Measurements from ENCODE around the gene RGS19. TPM values are rescaled to one million over a fixed set of nuclear protein-coding genes. Genes with fewer than 3 reads are reported as not detected.
"Not testable (repeated sequence)": the region's sequence is repeated elsewhere in the genome, so short reads cannot be mapped to it uniquely, and the experiment has no call there.

The RGS19 gene, protein sequence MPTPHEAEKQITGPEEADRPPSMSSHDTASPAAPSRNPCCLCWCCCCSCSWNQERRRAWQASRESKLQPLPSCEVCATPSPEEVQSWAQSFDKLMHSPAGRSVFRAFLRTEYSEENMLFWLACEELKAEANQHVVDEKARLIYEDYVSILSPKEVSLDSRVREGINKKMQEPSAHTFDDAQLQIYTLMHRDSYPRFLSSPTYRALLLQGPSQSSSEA
- 11.6 to 17.4 TPM (median 11.8 TPM) in 3 replicates for polyA plus RNA-seq
- 1.3 TPM for polyA plus RNA-seq (2011; ENCODE audit: low read depth)
- polyA plus RNA-seq (2011; cell fraction: cytosol; rRNA removed), result 12.3 and 23.7 TPM in 2 replicates
- polyA plus RNA-seq (2011; cell fraction: nucleus; rRNA removed), result 8.4 and 13.6 TPM in 2 replicates
- 6.2 and 15.9 TPM in 2 replicates for polyA plus RNA-seq (2012; ENCODE audit: low replicate concordance)
- 8.5 to 19.6 TPM (median 10.8 TPM) in 3 replicates for polyA minus RNA-seq
- 36.3 TPM for polyA minus RNA-seq (2011; cell fraction: cytosol; rRNA and poly(A)+ RNA removed)
- polyA minus RNA-seq (2011; cell fraction: nucleus; rRNA and poly(A)+ RNA removed), result 5.4 and 6.9 TPM in 2 replicates

DNA sequence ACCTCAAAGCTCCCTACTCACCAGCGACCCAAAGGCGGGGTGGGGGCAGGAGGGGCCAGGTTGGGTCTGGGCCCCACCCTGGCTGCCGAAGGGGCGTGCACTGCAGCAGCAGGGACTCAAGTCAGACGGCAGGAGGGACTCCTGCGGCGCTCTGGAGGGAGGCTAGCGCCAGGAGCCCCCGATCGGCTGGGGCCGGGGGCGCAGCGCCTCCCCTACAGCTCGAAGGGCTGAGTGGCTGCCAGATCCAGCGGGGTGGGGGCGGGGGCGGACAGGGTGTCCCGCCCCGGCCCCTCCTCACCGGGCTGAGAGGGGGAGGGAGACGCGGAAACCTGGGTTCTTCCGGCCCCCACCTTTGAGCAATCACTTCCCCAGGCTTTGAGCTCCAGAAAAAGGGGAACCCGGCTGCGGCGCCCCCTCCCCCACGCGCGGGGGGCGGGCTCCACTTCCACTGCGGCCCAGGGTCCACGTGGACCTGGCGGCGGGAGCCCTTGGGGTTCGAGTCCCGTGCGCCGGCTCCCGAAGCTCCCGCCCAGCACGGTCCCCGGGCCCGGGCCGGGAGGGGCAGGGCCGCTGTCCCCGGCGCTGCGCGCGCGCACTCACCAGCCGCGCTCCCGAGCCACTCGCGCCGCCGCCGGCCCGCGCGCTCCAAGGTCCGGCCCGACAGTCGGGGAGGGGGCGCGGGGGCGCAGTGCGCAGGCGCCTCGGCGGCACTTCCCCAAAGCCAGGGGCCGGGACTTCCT lies at the start of gene RGS19:
Gene RGS19, minus strand, starts transcription at position 246 of the 740 bp plus-strand sequence. CDS start 2,632 bp downstream, outside the sequence.
- no peak for DNase-seq (ENCODE audit: low read depth, low spot score)
- no peak within 1 kb of the TSS for H3K27ac ChIP-seq (ENCODE audit: control insufficient read depth, insufficient read depth, low read length)

DNA sequence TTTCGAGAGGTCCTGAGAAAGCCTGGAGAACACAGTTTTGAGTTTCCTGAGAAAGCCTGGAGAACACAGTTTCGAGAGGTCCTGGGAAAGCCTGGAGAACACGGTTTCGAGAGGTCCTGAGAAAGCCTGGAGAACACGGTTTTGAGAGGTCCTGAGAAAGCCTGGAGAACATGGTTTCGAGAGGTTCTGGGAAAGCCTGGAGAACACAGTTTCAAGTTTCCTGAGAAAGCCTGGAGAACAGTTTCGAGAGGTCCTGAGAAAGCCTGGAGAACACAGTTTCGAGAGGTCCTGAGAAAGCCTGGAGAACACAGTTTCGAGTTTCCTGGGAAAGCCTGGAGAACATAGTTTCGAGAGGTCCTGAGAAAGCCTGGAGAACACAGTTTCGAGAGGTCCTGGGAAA lies 44.2 kb upstream of the RGS19 start:
- FAIRE-seq; H3K9ac ChIP-seq (ENCODE audit: control insufficient read depth, extremely low read depth, insufficient read depth, low read length); H3K9me3 ChIP-seq (ENCODE audit: control insufficient read depth, low read depth, low read length); DNase-seq (ENCODE audit: low read depth, low spot score); H3K79me2 ChIP-seq (ENCODE audit: control insufficient read depth, insufficient read depth, low read length); dilution Hi-C loops (cut with MboI; ENCODE audit: extremely low pct_ligation_motif_present, low sequenced_read_pairs); H3K9me1 ChIP-seq (ENCODE audit: control insufficient read depth, extremely low read depth, insufficient read depth, low read length); H3K4me2 ChIP-seq (ENCODE audit: control insufficient read depth, extremely low read depth, insufficient read depth, low read depth, low read length); H3K4me3 ChIP-seq (ENCODE audit: control insufficient read depth in 2 of 3, extremely low read depth in 1 of 3, insufficient read depth in 2 of 3, low read depth in 1 of 3, low read length in 3 of 3); H4K20me1 ChIP-seq (ENCODE audit: control insufficient read depth, extremely low read depth, insufficient read depth, low read length); H3K4me1 ChIP-seq (ENCODE audit: control insufficient read depth, extremely low read depth, insufficient read depth, low read length); H3K27ac ChIP-seq (ENCODE audit: control insufficient read depth, insufficient read depth, low read length); H3K36me3 ChIP-seq (ENCODE audit: control insufficient read depth in 2 of 2, extremely low read depth in 1 of 2, insufficient read depth in 2 of 2, low read length in 2 of 2); H2AFZ ChIP-seq (ENCODE audit: control insufficient read depth, low read length): not testable (repeated sequence)
- H3K27me3 ChIP-seq (ENCODE audit: control insufficient read depth, extremely low read depth, insufficient read depth, low read length), result peaks cover 11% of the 10 kb centered on the region

More for the DNA sequence above, at the start of gene RGS19:
- H2AFZ ChIP-seq (ENCODE audit: control insufficient read depth, low read length), result peak within 1 kb of the TSS; percentile 30
- dilution Hi-C loops (cut with MboI; ENCODE audit: extremely low pct_ligation_motif_present, low sequenced_read_pairs), result no loop called here
- peak within 1 kb of the TSS; percentile 97 for H3K4me2 ChIP-seq (ENCODE audit: control insufficient read depth, extremely low read depth, insufficient read depth, low read depth, low read length)
- H3K36me3 ChIP-seq (ENCODE audit: control insufficient read depth in 2 of 2, extremely low read depth in 1 of 2, insufficient read depth in 2 of 2, low read length in 2 of 2), result peaks cover 0 to 1% of the 10 kb centered on the region in 2 experiments
- H3K27me3 ChIP-seq (ENCODE audit: control insufficient read depth, extremely low read depth, insufficient read depth, low read length), result peaks cover 25% of the 10 kb centered on the region
- peak within 1 kb of the TSS; percentile 72 for H3K9ac ChIP-seq (ENCODE audit: control insufficient read depth, extremely low read depth, insufficient read depth, low read length)
- no peaks in the 10 kb centered on the region for H4K20me1 ChIP-seq (ENCODE audit: control insufficient read depth, extremely low read depth, insufficient read depth, low read length)
- peak within 1 kb of the TSS; percentile 78 to 93 (median 79) for H3K4me3 ChIP-seq (ENCODE audit: control insufficient read depth in 2 of 3, extremely low read depth in 1 of 3, insufficient read depth in 2 of 3, low read depth in 1 of 3, low read length in 3 of 3)
- no peaks in the 10 kb centered on the region for H3K9me1 ChIP-seq (ENCODE audit: control insufficient read depth, extremely low read depth, insufficient read depth, low read length)
- H3K79me2 ChIP-seq (ENCODE audit: control insufficient read depth, insufficient read depth, low read length), result peaks cover 2% of the 10 kb centered on the region
- TF ChIP-seq, protein P1, sequence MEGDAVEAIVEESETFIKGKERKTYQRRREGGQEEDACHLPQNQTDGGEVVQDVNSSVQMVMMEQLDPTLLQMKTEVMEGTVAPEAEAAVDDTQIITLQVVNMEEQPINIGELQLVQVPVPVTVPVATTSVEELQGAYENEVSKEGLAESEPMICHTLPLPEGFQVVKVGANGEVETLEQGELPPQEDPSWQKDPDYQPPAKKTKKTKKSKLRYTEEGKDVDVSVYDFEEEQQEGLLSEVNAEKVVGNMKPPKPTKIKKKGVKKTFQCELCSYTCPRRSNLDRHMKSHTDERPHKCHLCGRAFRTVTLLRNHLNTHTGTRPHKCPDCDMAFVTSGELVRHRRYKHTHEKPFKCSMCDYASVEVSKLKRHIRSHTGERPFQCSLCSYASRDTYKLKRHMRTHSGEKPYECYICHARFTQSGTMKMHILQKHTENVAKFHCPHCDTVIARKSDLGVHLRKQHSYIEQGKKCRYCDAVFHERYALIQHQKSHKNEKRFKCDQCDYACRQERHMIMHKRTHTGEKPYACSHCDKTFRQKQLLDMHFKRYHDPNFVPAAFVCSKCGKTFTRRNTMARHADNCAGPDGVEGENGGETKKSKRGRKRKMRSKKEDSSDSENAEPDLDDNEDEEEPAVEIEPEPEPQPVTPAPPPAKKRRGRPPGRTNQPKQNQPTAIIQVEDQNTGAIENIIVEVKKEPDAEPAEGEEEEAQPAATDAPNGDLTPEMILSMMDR (optimal IDR thresholded peaks at IDR 0.05 in 1 of 3, IDR thresholded peaks at IDR 0.05 in 1 of 3, conservative IDR thresholded peaks at IDR 0.05 in 1 of 3; ENCODE audit: extremely low read depth in 1 of 3, insufficient read depth in 2 of 3, low read length in 3 of 3), result no peak
- no peak for TF ChIP-seq EZH2 (IDR thresholded peaks at IDR 0.05; ENCODE audit: low read length)
- no peaks in the 10 kb centered on the region for H3K9me3 ChIP-seq (ENCODE audit: control insufficient read depth, low read depth, low read length)
- FAIRE-seq, result no peak
- H3K4me1 ChIP-seq (ENCODE audit: control insufficient read depth, extremely low read depth, insufficient read depth, low read length), result peaks cover 19% of the 10 kb centered on the region

DNA sequence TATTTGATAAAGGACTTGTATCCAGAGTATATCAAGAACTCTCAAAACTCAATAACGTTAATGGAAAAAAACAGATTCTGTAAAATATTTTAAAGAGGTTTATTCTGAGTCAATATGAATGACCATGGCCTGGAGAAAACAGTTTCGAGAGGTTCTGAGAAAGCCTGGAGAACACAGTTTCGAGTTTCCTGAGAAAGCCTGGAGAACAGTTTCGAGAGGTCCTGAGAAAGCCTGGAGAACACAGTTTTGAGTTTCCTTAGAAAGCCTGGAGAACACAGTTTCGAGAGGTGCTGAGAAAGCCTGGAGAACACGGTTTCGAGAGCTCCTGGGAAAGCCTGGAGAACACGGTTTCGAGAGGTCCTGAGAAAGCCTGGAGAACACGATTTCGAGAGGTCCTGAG lies 43.6 kb upstream of the RGS19 start:
- H3K27ac ChIP-seq (ENCODE audit: control insufficient read depth, insufficient read depth, low read length); H3K4me2 ChIP-seq (ENCODE audit: control insufficient read depth, extremely low read depth, insufficient read depth, low read depth, low read length); H3K36me3 ChIP-seq (ENCODE audit: control insufficient read depth in 2 of 2, extremely low read depth in 1 of 2, insufficient read depth in 2 of 2, low read length in 2 of 2); H3K4me1 ChIP-seq (ENCODE audit: control insufficient read depth, extremely low read depth, insufficient read depth, low read length); H3K79me2 ChIP-seq (ENCODE audit: control insufficient read depth, insufficient read depth, low read length); H3K9me3 ChIP-seq (ENCODE audit: control insufficient read depth, low read depth, low read length); H3K9me1 ChIP-seq (ENCODE audit: control insufficient read depth, extremely low read depth, insufficient read depth, low read length); dilution Hi-C loops (cut with MboI; ENCODE audit: extremely low pct_ligation_motif_present, low sequenced_read_pairs); H3K4me3 ChIP-seq (ENCODE audit: control insufficient read depth in 2 of 3, extremely low read depth in 1 of 3, insufficient read depth in 2 of 3, low read depth in 1 of 3, low read length in 3 of 3); H4K20me1 ChIP-seq (ENCODE audit: control insufficient read depth, extremely low read depth, insufficient read depth, low read length); H3K9ac ChIP-seq (ENCODE audit: control insufficient read depth, extremely low read depth, insufficient read depth, low read length); DNase-seq (ENCODE audit: low read depth, low spot score); FAIRE-seq; H2AFZ ChIP-seq (ENCODE audit: control insufficient read depth, low read length): not testable (repeated sequence)
- H3K27me3 ChIP-seq (ENCODE audit: control insufficient read depth, extremely low read depth, insufficient read depth, low read length), result peaks cover 11% of the 10 kb centered on the region
